ENCODE results near the gene COL6A1. TPM values are rescaled to one million over a fixed set of nuclear protein-coding genes. Genes with fewer than 3 reads are reported as not detected.

COL6A1 gene
- total RNA-seq, 1 experiment from 2014 or later, result 221 TPM

GRCh38 chr21:45998276-45998701 lies 16.7 kb downstream of the COL6A1 start:
- no peak overlapping the region for H3K27ac Mint-ChIP-seq
- H3K27me3 Mint-ChIP-seq (ENCODE audit: low read depth), result no peaks in the 10 kb centered on the region
- DNase-seq (ENCODE audit: low spot score) (peak; percentile 8), ATAC-seq (no peak)
- POLR2A ChIA-PET, result no interaction called here
- no peaks in the 10 kb centered on the region for H3K4me1 Mint-ChIP-seq
- H3K9me3 Mint-ChIP-seq, result no peaks in the 10 kb centered on the region
- peaks cover 13% of the 10 kb centered on the region for H3K36me3 Mint-ChIP-seq
- H3K4me3 Mint-ChIP-seq, result no peak overlapping the region
- no peak for TF ChIP-seq ZNF425 (CRISPR knock-in tag; conservative IDR thresholded peaks at IDR 0.05)
- TF ChIP-seq EMX1 (CRISPR knock-in tag; IDR thresholded peaks at IDR 0.05), result no peak
- TF ChIP-seq ZNF512 (CRISPR knock-in tag; IDR thresholded peaks at IDR 0.05; ENCODE audit: borderline replicate concordance), result no peak
- TF ChIP-seq ZNF281 (CRISPR knock-in tag; IDR thresholded peaks at IDR 0.05), result no peak
- TF ChIP-seq MXD4 (CRISPR knock-in tag; IDR thresholded peaks at IDR 0.05; ENCODE audit: borderline replicate concordance), result no peak
- TF ChIP-seq ZNF138 (CRISPR knock-in tag; conservative IDR thresholded peaks at IDR 0.05), result no peak
- TF ChIP-seq AR (CRISPR knock-in tag; IDR thresholded peaks at IDR 0.05), result no peak
- TF ChIP-seq GRHL2 (CRISPR knock-in tag; IDR thresholded peaks at IDR 0.05; ENCODE audit: insufficient replicate concordance, severe bottlenecking), result no peak
- TF ChIP-seq TEAD1 (CRISPR knock-in tag; IDR thresholded peaks at IDR 0.05), result no peak
- no peak for TF ChIP-seq HMGXB4 (CRISPR knock-in tag; IDR thresholded peaks at IDR 0.05)
- TF ChIP-seq RORB (CRISPR knock-in tag; IDR thresholded peaks at IDR 0.05), result no peak
- TF ChIP-seq E2F5 (CRISPR knock-in tag; IDR thresholded peaks at IDR 0.05), result no peak
- TF ChIP-seq E2F4 (CRISPR knock-in tag; IDR thresholded peaks at IDR 0.05; ENCODE audit: borderline replicate concordance, low read depth), result no peak
- TF ChIP-seq NFATC4 (CRISPR knock-in tag; IDR thresholded peaks at IDR 0.05), result no peak
- TF ChIP-seq OVOL2 (CRISPR knock-in tag; IDR thresholded peaks at IDR 0.05; ENCODE audit: borderline replicate concordance), result no peak
- no peak for TF ChIP-seq SOX15 (CRISPR knock-in tag; IDR thresholded peaks at IDR 0.05)
- no peak for TF ChIP-seq PRRX2 (CRISPR knock-in tag; IDR thresholded peaks at IDR 0.05)
- CTCF ChIA-PET, result no interaction called here
